IMR-90 (cell line): Measurements from ENCODE around the gene DOHH.

Source experiments
- BHLHE40 ChIP-seq: fragments of 150-350 bp; IDR thresholded peaks from 2 replicates; pipeline ENCODE4 v1.6.1; 2016; ENCODE audit warnings: mild to moderate bottlenecking, low read depth, low read length
- CEBPB ChIP-seq: IDR thresholded peaks from 2 replicates; pipeline ENCODE4 v1.6.1; 2012; ENCODE audit warnings: low read depth, low read length, improper control_type of control experiment
- CHD1 ChIP-seq: IDR thresholded peaks from 2 replicates; pipeline ENCODE4 v1.6.1; 2012; ENCODE audit warnings: low read depth, low read length, improper control_type of control experiment
- CTCF ChIP-seq: conservative IDR thresholded peaks from 2 replicates; pipeline ENCODE4 v1.5.1; 2012; ENCODE audit warnings: mild to moderate bottlenecking, low read depth, low read length, improper control_type of control experiment
- ELK1 ChIP-seq: fragments of 150-350 bp; IDR thresholded peaks from 2 replicates; pipeline ENCODE4 v1.6.1; 2016; ENCODE audit warnings: low read depth, mild to moderate bottlenecking, low read length, moderate library complexity, borderline replicate concordance
- MAFK ChIP-seq: IDR thresholded peaks from 2 replicates; pipeline ENCODE4 v1.6.1; 2012; ENCODE audit warnings: low read depth, low read length, improper control_type of control experiment
- MAZ ChIP-seq: IDR thresholded peaks from 2 replicates; pipeline ENCODE4 v1.6.1; 2012; ENCODE audit warnings: low read depth, mild to moderate bottlenecking, low read length, improper control_type of control experiment, moderate library complexity, borderline replicate concordance
- MXI1 ChIP-seq: IDR thresholded peaks from 2 replicates; pipeline ENCODE4 v1.6.1; 2012; ENCODE audit warnings: low read depth, mild to moderate bottlenecking, low read length, moderate library complexity, borderline replicate concordance
- POLR2A ChIP-seq: IDR thresholded peaks from 2 replicates; pipeline ENCODE4 v1.6.1; 2012; ENCODE audit warnings: mild to moderate bottlenecking, low read depth, low read length
- RAD21 ChIP-seq: IDR thresholded peaks from 2 replicates; pipeline ENCODE4 v1.6.1; 2012; ENCODE audit warnings: low read length, improper control_type of control experiment
- RCOR1 ChIP-seq: IDR thresholded peaks from 2 replicates; pipeline ENCODE4 v1.6.1; 2012; ENCODE audit warnings: mild to moderate bottlenecking, low read length, improper control_type of control experiment; ENCODE audit not compliant: insufficient replicate concordance
- RFX5 ChIP-seq: IDR thresholded peaks from 2 replicates; pipeline ENCODE4 v1.8.0; 2012; ENCODE audit warnings: low read depth, mild to moderate bottlenecking, low read length, moderate library complexity
- SMC3 ChIP-seq: fragments of 150-350 bp; IDR thresholded peaks from 2 replicates; pipeline ENCODE4 v1.6.1; 2016; ENCODE audit warnings: low read depth, mild to moderate bottlenecking, antibody characterized with exemption, low read length, moderate library complexity
- USF2 ChIP-seq: fragments of 150-350 bp; IDR thresholded peaks from 2 replicates; pipeline ENCODE4 v1.6.1; 2017; ENCODE audit warnings: mild to moderate bottlenecking, antibody characterized with exemption, low read length, low read depth

- TF ChIP-seq CTCF (no peak), CEBPB (no peak), POLR2A (no peak), RAD21 (no peak), MAFK (no peak), MXI1 (no peak), SMC3 (no peak), USF2 (no peak), RFX5 (no peak), BHLHE40 (no peak), MAZ (no peak), RCOR1 (no peak), CHD1 (no peak), ELK1 (no peak)
Measured at GRCh38 chr19:3544058-3544376, 43.5 kb upstream of the DOHH start.
